Heart right ventricle (tissue), 16 donors: ENCODE measurements around the gene ILDR1. TPM values are rescaled to one million over a fixed set of nuclear protein-coding genes. Genes with fewer than 3 reads are reported as not detected.

ENCODE experiments used
- ATAC-seq, 8 donors: fragments of 200-7000 bp; cut with Tn5 transposase; one replicate each; pipeline ENCODE4 v1.9.1; 2020; ENCODE audit warnings: mild to moderate bottlenecking in 8 of 8, moderate library complexity in 8 of 8, moderate number of reproducible peaks in 1 of 8
- DNase-seq, 2 donors: peaks; one replicate each; pipeline ENCODE4 v3.0.0-alpha.2; 2020
- H3K27ac ChIP-seq, 10 donors: fragments of 200-600 bp; sonication (generic) in 2 of 10; one replicate each; pipeline versions ENCODE4 v1.5.0 to v1.8.0; 2020 to 2022; ENCODE audit warnings: mild to moderate bottlenecking in 3 of 10
- H3K27me3 ChIP-seq, 7 donors: fragments of 200-600 bp; one replicate each; pipeline ENCODE4 v1.8.0; 2021 to 2022; ENCODE audit warnings: mild to moderate bottlenecking in 2 of 7
- H3K36me3 ChIP-seq, 9 donors: fragments of 200-600 bp; sonication (generic) in 1 of 9; one replicate each; pipeline versions ENCODE4 v1.5.0 to v1.8.0; 2020 to 2022; ENCODE audit warnings: mild to moderate bottlenecking in 2 of 9
- H3K4me1 ChIP-seq, 9 donors: fragments of 200-600 bp; sonication (generic) in 1 of 9; one replicate each; pipeline versions ENCODE4 v1.5.0 to v1.8.0; 2020 to 2022; ENCODE audit warnings: mild to moderate bottlenecking in 4 of 9
- H3K4me3 ChIP-seq, 10 donors: fragments of 200-600 bp; sonication (generic) in 2 of 10; one replicate each; pipeline versions ENCODE4 v1.5.0 to v1.8.0; 2020 to 2022; ENCODE audit warnings: mild to moderate bottlenecking in 7 of 10, moderate library complexity in 2 of 10
- H3K9me3 ChIP-seq, 11 donors: fragments of 200-600 bp in 10 of 11; sonication (generic) in 2 of 11; one replicate each; pipeline versions ENCODE4 v1.5.0 to v1.8.0; 2013 to 2022; ENCODE audit warnings: mild to moderate bottlenecking in 2 of 11, control low read depth in 1 of 11, moderate library complexity in 1 of 11
- WGBS, 2 donors: extraction: QIAGEN DNeasy Blood & Tissue Kit; methylation state at CpG; one replicate each; pipeline ENCODE4 v1.1.7; 2013; ENCODE audit warnings: inconsistent platforms in 1 of 2; 5-methylcytosine and 5-hydroxymethylcytosine counted together
- intact Hi-C, 10 donors: fragments of 100-400 bp; cut with DNase I; formaldehyde crosslinking; loops; one replicate each; pipeline versions ENCODE4 v1.11.1 to v1.14.2; 2022
- long read RNA-seq, 3 donors: library from polyadenylated mRNA; unstranded; transcript quantifications; one replicate each; pipeline ENCODE4 v2.0.0, GENCODE V29; 2020 to 2021
- polyA plus RNA-seq, 2 donors: library from polyadenylated mRNA; stranded (reverse); fragments of 200-250 nt; gene quantifications; one replicate each; pipeline ENCODE4 v1.2.3, GENCODE V29; 2013
- total RNA-seq, 10 donors: library from RNA; stranded (reverse); fragmentation: NEBNext Ultra II Directional in 3 of 10; extraction: Animal tissue kit (Norgen Biotek cat#: 25700) in 3 of 10; gene quantifications; one replicate each; pipeline versions ENCODE4 v1.2.1 to v1.2.4, GENCODE V29; 2021 to 2023
- TF ChIP-seq, protein P1 (sequence below), 9 donors: fragments of 200-600 bp; sonication (generic) in 2 of 9; IDR thresholded peaks; one replicate each; pipeline versions ENCODE4 v1.5.0 to v1.8.0; 2021 to 2022; ENCODE audit warnings: antibody characterized with exemption in 9 of 9, mild to moderate bottlenecking in 5 of 9, moderate library complexity in 1 of 9
- donor health status: Arrhythmogenic right ventricular cardiomyopathy.
- donor health status: ischemic (EF 13 %, LVEDD 7.1; RV severe dilation, severe dysfunction).
- donor health status: healthy with polysubstance abuse.
- donor health status: DM: no; HTN: yes; CAD: no.
- donor health status: DM: no; HTN: no; CAD: no.
- donor health status: ischemic (EF 25% LVEDD 6.9; RV normal size, moderate dysfunction).
- donor health status: ischemic (EF 25% LVEDD 5.7; RV mildly dilated, moderate dysfunction).
- donor health status: healthy.
- donor health status: DM: yes; HTN: yes; CAD: no.
- donor health status: Ischemic cardiomyopathy.
- donor health status: ischemic (EF 35%, LVEDD 5.7; RV mildly dilated, moderate dysfunction).
- donor health status: nonischemic (EF 11% LVEDD 7.7; RV severe dilation, severe dysfunction).
- donor health status: DM: yes; HTN: yes; CAD: no.
- donor health status: PGD.
- donor health status: ischemic (EF 29% LVEDD 5.4; RV normal size, mild dysfunction).
- donor health status: nonischemic (EF 23%, LVEDD 6.1; RV moderate dilation, normal function).

The ILDR1 gene
- under 1 TPM in 4 of 10 donors, not detected in 6; 0.13 to 0.25 (median 0.19) TPM for total RNA-seq
- not detected for polyA plus RNA-seq
- long read RNA-seq, donor 1, partial matches to known transcripts = 0 of 1 reads
- long read RNA-seq, donor 1, other reads (novel, unspliced or antisense) = 0 of 1 reads
- long read RNA-seq, donor 2 = 0 reads
- long read RNA-seq, donor 3 = 0 reads

DNA sequence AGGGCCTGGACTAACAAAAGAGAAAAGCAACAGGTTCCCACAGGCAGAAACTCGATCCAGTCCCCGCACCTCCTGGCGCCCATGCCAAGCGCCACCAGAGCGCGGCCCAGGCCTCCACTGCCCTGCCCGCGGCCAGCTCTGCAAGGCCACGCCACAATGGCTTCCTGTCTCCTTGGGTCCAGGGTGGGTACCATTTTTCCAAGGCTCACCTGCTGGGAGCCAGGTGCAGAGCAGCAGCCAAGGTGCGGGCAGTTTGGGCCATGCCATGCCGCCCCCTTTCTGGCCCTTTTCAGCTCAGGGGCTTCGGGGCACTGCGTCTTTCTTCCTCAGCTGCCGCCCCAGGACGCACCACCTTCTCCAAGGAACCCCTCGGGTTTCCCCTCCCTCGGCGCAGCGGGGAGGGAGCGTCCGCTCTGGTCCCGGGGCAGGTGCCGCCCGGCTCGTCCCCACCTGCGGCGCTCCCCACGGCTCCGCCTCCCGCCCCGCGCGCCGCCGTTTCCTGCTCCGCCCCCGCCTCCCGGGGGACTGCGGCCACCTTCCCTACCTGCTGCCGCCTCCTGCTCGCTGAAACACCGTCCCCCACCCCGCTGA lies at the start of gene ILDR1:
TSS of gene ILDR1 (minus strand) at position 437 of the 591 bp plus-strand sequence. CDS start at position 267, 170 bp downstream.
- WGBS, 2 donors = 11 to 18% methylated on average over 42 to 43 of the region's 43 CpGs
- Histone ChIP-seq H3K27me3 (peaks cover 8 to 37% (median 20%) of the 10 kb centered on the region in 7 donors), H3K27ac (no peak within 1 kb of the TSS), H3K4me3 (peak within 1 kb of the TSS in 8 of 10 donors; percentile 17 to 43 (median 28)), H3K9me3 (no peaks in the 10 kb centered on the region), H3K36me3 (no peaks in the 10 kb centered on the region), H3K4me1 (peaks cover 0 to 9% (median 0%) of the 10 kb centered on the region in 9 donors)
- DNase-seq = no peak
- TF ChIP-seq, protein P1, sequence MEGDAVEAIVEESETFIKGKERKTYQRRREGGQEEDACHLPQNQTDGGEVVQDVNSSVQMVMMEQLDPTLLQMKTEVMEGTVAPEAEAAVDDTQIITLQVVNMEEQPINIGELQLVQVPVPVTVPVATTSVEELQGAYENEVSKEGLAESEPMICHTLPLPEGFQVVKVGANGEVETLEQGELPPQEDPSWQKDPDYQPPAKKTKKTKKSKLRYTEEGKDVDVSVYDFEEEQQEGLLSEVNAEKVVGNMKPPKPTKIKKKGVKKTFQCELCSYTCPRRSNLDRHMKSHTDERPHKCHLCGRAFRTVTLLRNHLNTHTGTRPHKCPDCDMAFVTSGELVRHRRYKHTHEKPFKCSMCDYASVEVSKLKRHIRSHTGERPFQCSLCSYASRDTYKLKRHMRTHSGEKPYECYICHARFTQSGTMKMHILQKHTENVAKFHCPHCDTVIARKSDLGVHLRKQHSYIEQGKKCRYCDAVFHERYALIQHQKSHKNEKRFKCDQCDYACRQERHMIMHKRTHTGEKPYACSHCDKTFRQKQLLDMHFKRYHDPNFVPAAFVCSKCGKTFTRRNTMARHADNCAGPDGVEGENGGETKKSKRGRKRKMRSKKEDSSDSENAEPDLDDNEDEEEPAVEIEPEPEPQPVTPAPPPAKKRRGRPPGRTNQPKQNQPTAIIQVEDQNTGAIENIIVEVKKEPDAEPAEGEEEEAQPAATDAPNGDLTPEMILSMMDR (IDR thresholded peaks at IDR 0.05) = no peak
- ATAC-seq = no peak
- intact Hi-C loops = no loop called here

DNA sequence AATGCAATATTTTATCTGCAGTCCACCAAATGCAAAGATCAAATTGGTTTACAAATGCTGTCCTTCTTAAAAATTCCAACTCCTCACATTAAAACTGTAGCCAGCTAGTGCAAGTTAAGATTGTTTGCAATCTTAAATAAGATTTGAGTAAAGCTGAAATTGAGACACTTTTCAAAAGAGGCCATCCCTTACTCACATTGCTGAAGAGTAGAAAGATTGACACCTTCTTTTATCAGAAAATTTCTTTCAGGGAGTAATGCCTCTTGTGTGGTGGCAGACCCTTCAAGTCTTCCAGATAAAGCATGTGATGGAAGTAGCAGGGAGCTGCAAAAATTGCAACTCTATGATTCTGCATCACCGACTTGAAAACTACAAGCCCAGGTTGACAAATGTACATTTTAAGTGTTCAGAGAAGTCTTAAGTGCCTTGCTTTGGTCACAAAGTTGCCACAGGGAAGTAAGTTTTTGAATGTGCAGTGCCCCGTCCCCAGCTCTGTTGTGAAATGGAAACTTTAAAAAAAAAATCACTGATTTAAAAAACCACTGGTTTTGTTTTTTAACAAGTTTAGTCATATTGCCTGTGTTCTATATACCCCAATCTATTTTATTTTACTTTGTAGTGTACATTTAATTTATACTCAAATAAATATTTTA lies 45.7 kb upstream of the ILDR1 start:
- Histone ChIP-seq H3K4me3 (no peak overlapping the region), H3K9me3 (peaks cover 0 to 8% (median 0%) of the 10 kb centered on the region in 11 donors), H3K36me3 (no peaks in the 10 kb centered on the region), H3K27me3 (no peaks in the 10 kb centered on the region), H3K27ac (peak overlapping the region in 1 of 10 donors; percentile 76), H3K4me1 (peaks cover 0 to 49% (median 0%) of the 10 kb centered on the region in 9 donors)
- intact Hi-C loops = no loop called here
- ATAC-seq (no peak), DNase-seq (no peak)
- 53 to 71% methylated on average over 2 of the region's 2 CpGs for WGBS, 2 donors
- TF ChIP-seq, protein P1 (IDR thresholded peaks at IDR 0.05) = no peak

DNA sequence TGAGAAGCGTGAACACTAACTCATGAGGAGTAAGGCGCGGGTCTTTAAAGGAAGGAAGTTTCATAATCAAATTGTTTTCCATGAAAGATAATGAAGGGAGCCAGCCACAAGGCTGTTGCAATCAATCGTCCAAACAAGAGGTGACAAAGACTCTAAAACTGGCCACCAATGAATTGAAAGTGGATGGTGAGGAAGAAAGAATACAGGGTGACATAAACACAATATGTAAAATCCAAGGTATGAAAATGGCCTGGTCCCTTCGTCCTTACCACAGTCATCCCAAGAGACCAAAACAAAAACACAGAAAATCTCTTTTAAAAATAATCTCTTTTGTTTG lies 45.1 kb upstream of the ILDR1 start:
- WGBS, 2 donors = 53 to 54% methylated on average over 5 of the region's 5 CpGs
- peak overlapping the region in 1 of 10 donors; percentile 76 for H3K27ac ChIP-seq

More for the DNA sequence above, 45.1 kb upstream of the ILDR1 start:
- Histone ChIP-seq H3K4me3 (no peak overlapping the region), H3K4me1 (peaks cover 0 to 49% (median 0%) of the 10 kb centered on the region in 9 donors), H3K9me3 (peaks cover 0 to 8% (median 0%) of the 10 kb centered on the region in 11 donors), H3K36me3 (no peaks in the 10 kb centered on the region), H3K27me3 (no peaks in the 10 kb centered on the region)
- intact Hi-C loops = no loop called here
- ATAC-seq (no peak), DNase-seq (no peak)
- TF ChIP-seq, protein P1 (IDR thresholded peaks at IDR 0.05) = no peak
